ENCODE results near the gene CHML. TPM values are rescaled to one million over a fixed set of nuclear protein-coding genes. Genes with fewer than 3 reads are reported as not detected.
A peak's percentile ranks its signal among the peaks of the same experiment; 100 is the strongest.

Gene CHML
- total and polyA plus RNA-seq, 2 experiments from 2014 or later: 4.4 to 20.9 TPM

DNA sequence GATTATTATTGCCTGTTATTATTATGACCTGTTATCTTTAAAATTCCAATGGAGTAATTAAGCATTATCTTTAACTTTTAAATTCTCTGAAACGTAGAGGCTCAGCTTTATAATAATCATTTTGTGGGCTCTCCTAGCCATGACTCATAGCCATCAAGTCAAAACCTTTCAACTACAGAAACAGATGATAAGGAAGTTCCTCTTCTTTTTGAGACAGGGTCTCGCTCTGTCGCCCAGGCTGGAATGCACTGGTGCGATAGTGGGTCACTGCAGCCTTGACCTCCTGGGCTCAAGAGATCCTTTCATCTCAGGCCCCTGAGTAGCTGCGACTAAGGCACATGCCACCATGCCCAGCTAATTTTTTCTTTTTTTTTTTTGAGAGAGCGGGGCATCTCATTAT, 43.5 kb downstream of the CHML start:
- Histone ChIP-seq H3K27me3 (no peaks in the 10 kb centered on the region), H3K4me3 (no peak overlapping the region), H2AFZ (no peak overlapping the region), H4K20me1 (ENCODE audit: insufficient read depth, poor library complexity, severe bottlenecking) (no peaks in the 10 kb centered on the region), H3K27ac (no peak overlapping the region), H3K4me1 (ENCODE audit: insufficient read depth) (no peaks in the 10 kb centered on the region), H3K4me2 (no peak overlapping the region), H3K9me2 (replicated peaks; ENCODE audit: insufficient read depth) (no peaks in the 10 kb centered on the region), H3K9me3 (ENCODE audit: low read depth) (no peaks in the 10 kb centered on the region), H3K79me2 (no peaks in the 10 kb centered on the region), H3K36me3 (replicated peaks; ENCODE audit: insufficient read depth, low read depth) (no peaks in the 10 kb centered on the region)
- 73% methylated on average over 6 of the region's 6 CpGs for WGBS (ENCODE audit: low lambda C conversion rate, missing lambda C conversion rate)
- DNase-seq (ENCODE audit: low spot score): no peak
- TF ChIP-seq EZH2 (IDR thresholded peaks at IDR 0.05; ENCODE audit: borderline replicate concordance): no peak
- TF ChIP-seq, protein P1, sequence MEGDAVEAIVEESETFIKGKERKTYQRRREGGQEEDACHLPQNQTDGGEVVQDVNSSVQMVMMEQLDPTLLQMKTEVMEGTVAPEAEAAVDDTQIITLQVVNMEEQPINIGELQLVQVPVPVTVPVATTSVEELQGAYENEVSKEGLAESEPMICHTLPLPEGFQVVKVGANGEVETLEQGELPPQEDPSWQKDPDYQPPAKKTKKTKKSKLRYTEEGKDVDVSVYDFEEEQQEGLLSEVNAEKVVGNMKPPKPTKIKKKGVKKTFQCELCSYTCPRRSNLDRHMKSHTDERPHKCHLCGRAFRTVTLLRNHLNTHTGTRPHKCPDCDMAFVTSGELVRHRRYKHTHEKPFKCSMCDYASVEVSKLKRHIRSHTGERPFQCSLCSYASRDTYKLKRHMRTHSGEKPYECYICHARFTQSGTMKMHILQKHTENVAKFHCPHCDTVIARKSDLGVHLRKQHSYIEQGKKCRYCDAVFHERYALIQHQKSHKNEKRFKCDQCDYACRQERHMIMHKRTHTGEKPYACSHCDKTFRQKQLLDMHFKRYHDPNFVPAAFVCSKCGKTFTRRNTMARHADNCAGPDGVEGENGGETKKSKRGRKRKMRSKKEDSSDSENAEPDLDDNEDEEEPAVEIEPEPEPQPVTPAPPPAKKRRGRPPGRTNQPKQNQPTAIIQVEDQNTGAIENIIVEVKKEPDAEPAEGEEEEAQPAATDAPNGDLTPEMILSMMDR (IDR thresholded peaks at IDR 0.05; ENCODE audit: poor library complexity): no peak
- TF ChIP-seq EZH2phosphoT487 (IDR thresholded peaks at IDR 0.05; ENCODE audit: low read depth, severe bottlenecking, unreplicated experiment): no peak

DNA sequence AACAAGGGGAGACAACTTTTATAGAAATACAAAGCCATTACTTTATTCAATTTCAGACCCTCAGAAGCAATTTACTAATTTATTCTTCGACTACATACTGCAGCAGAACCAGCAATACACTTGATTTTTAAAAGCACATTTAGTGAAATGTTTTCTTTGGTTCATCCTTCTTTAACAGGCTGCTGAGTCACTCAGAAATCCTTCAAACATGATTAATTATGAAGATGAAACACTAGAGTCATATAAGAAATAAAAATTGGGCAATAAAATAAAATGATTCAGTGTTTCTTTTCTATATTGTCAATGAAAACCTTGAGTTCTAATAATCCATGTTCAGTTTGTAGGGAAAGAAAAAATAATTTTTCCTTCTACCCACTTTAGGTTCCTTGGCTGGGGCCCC, 47.0 kb downstream of the CHML start:
- no peak overlapping the region for H2AFZ ChIP-seq
- no peak overlapping the region for H3K4me3 ChIP-seq
- H3K79me2 ChIP-seq: no peaks in the 10 kb centered on the region
- 94% methylated on average over 1 of the region's 1 CpG for WGBS (ENCODE audit: low lambda C conversion rate, missing lambda C conversion rate)
- H3K4me2 ChIP-seq: no peak overlapping the region
- no peaks in the 10 kb centered on the region for H3K36me3 ChIP-seq (replicated peaks; ENCODE audit: insufficient read depth, low read depth)
- H3K9me2 ChIP-seq (replicated peaks; ENCODE audit: insufficient read depth): no peaks in the 10 kb centered on the region
- H3K27ac ChIP-seq: no peak overlapping the region
- H3K4me1 ChIP-seq (ENCODE audit: insufficient read depth): no peaks in the 10 kb centered on the region
- DNase-seq (ENCODE audit: low spot score): no peak
- H4K20me1 ChIP-seq (ENCODE audit: insufficient read depth, poor library complexity, severe bottlenecking): no peaks in the 10 kb centered on the region
- no peaks in the 10 kb centered on the region for H3K9me3 ChIP-seq (ENCODE audit: low read depth)
- no peaks in the 10 kb centered on the region for H3K27me3 ChIP-seq
- TF ChIP-seq, protein P1 (IDR thresholded peaks at IDR 0.05; ENCODE audit: poor library complexity): no peak
- no peak for TF ChIP-seq EZH2phosphoT487 (IDR thresholded peaks at IDR 0.05; ENCODE audit: low read depth, severe bottlenecking, unreplicated experiment)
- no peak for TF ChIP-seq EZH2 (IDR thresholded peaks at IDR 0.05; ENCODE audit: borderline replicate concordance)

GRCh38 chr1:241592273-241592958, 47.8 kb downstream of the CHML start:
- Histone ChIP-seq H3K27me3 (no peaks in the 10 kb centered on the region), H3K9me2 (replicated peaks; ENCODE audit: insufficient read depth) (no peaks in the 10 kb centered on the region), H3K9me3 (ENCODE audit: low read depth) (no peaks in the 10 kb centered on the region), H3K36me3 (replicated peaks; ENCODE audit: insufficient read depth, low read depth) (no peaks in the 10 kb centered on the region), H2AFZ (no peak overlapping the region), H4K20me1 (ENCODE audit: insufficient read depth, poor library complexity, severe bottlenecking) (no peaks in the 10 kb centered on the region), H3K79me2 (no peaks in the 10 kb centered on the region), H3K27ac (peak overlapping the region; percentile 24), H3K4me2 (no peak overlapping the region), H3K4me3 (no peak overlapping the region), H3K4me1 (ENCODE audit: insufficient read depth) (no peaks in the 10 kb centered on the region)
- DNase-seq (ENCODE audit: low spot score): no peak
- 91% methylated on average over 3 of the region's 3 CpGs for WGBS (ENCODE audit: low lambda C conversion rate, missing lambda C conversion rate)
- no peak for TF ChIP-seq EZH2 (IDR thresholded peaks at IDR 0.05; ENCODE audit: borderline replicate concordance)
- TF ChIP-seq, protein P1 (IDR thresholded peaks at IDR 0.05; ENCODE audit: poor library complexity): no peak
- no peak for TF ChIP-seq EZH2phosphoT487 (IDR thresholded peaks at IDR 0.05; ENCODE audit: low read depth, severe bottlenecking, unreplicated experiment)

Measured in hepatocyte (in vitro differentiated cells).